H9 (cell line): Measurements from ENCODE around the gene NAPSA. TPM values are rescaled to one million over a fixed set of nuclear protein-coding genes. Genes with fewer than 3 reads are reported as not detected.

Experiments
- DNase-seq: peaks from one replicate; pipeline ENCODE4 v3.0.0-alpha.2; 2017
- H2AFZ ChIP-seq: one replicate; pipeline ENCODE4 v1.6.1; 2013; ENCODE audit warnings: mild to moderate bottlenecking, low read length, control low read depth, moderate library complexity
- H2AK5ac ChIP-seq: 2 replicates; pipeline ENCODE4 v1.6.1; 2013; ENCODE audit warnings: low read length, control low read depth, mixed read lengths; ENCODE audit not compliant: insufficient read length
- H2BK120ac ChIP-seq: one replicate; pipeline ENCODE4 v1.6.1; 2013; ENCODE audit warnings: low read depth, mild to moderate bottlenecking, low read length, control low read depth, inconsistent platforms; ENCODE audit not compliant: poor library complexity, severe bottlenecking
- H2BK12ac ChIP-seq: 2 replicates; pipeline ENCODE4 v1.6.1; 2013; ENCODE audit warnings: low read length, control low read depth, mixed read lengths, low read depth; ENCODE audit not compliant: insufficient read length
- H2BK15ac ChIP-seq: 2 replicates; pipeline ENCODE4 v1.6.1; 2013; ENCODE audit warnings: low read depth, low read length, control low read depth
- H2BK20ac ChIP-seq: one replicate; pipeline ENCODE4 v1.6.1; 2013; ENCODE audit warnings: low read depth, mild to moderate bottlenecking, low read length, control low read depth, inconsistent platforms; ENCODE audit not compliant: poor library complexity, severe bottlenecking
- H2BK5ac ChIP-seq: 2 replicates; pipeline ENCODE4 v1.6.1; 2013; ENCODE audit warnings: low read length, control low read depth, mixed read lengths; ENCODE audit not compliant: insufficient read length
- H3K14ac ChIP-seq: 2 replicates; pipeline ENCODE4 v1.6.1; 2013; ENCODE audit warnings: low read length, control low read depth; ENCODE audit not compliant: insufficient read depth
- H3K18ac ChIP-seq: 2 replicates; pipeline ENCODE4 v1.6.1; 2013; ENCODE audit warnings: low read depth, mild to moderate bottlenecking, mixed read lengths, low read length, control low read depth; ENCODE audit not compliant: insufficient read length
- H3K23ac ChIP-seq: 2 replicates; pipeline ENCODE4 v1.6.1; 2013; ENCODE audit warnings: low read length, control low read depth, mixed read lengths, low read depth; ENCODE audit not compliant: insufficient read length
- H3K23me2 ChIP-seq: 2 replicates; pipeline ENCODE4 v1.6.1; 2013; ENCODE audit warnings: low read depth, mild to moderate bottlenecking, mixed read lengths, low read length, control low read depth; ENCODE audit not compliant: insufficient read length, poor library complexity, severe bottlenecking
- H3K27ac ChIP-seq: 2 replicates; pipeline ENCODE4 v1.5.1; 2013; ENCODE audit warnings: low read length, control low read depth, mixed read lengths, low read depth; ENCODE audit not compliant: insufficient read length
- H3K27me3 ChIP-seq: 2 replicates; pipeline ENCODE4 v1.6.1; 2013; ENCODE audit warnings: low read length, control low read depth, inconsistent platforms; ENCODE audit not compliant: insufficient read depth
- H3K4ac ChIP-seq: 2 replicates; pipeline ENCODE4 v1.6.1; 2013; ENCODE audit warnings: low read depth, mild to moderate bottlenecking, control low read depth, inconsistent platforms, low read length, moderate library complexity
- H3K4me1 ChIP-seq: 2 replicates; pipeline ENCODE4 v1.6.1; 2013; ENCODE audit warnings: low read length, control low read depth, inconsistent platforms; ENCODE audit not compliant: insufficient read depth
- H3K4me2 ChIP-seq: 2 replicates; pipeline ENCODE4 v1.6.1; 2013; ENCODE audit warnings: low read length, control low read depth, mixed read lengths; ENCODE audit not compliant: insufficient read length, insufficient read depth
- H3K56ac ChIP-seq: 2 replicates; pipeline ENCODE4 v1.6.1; 2013; ENCODE audit warnings: low read depth, mild to moderate bottlenecking, mixed read lengths, low read length, control low read depth; ENCODE audit not compliant: insufficient read length
- H3K79me1 ChIP-seq: 2 replicates; pipeline ENCODE4 v1.6.1; 2013; ENCODE audit warnings: low read depth, mild to moderate bottlenecking, moderate library complexity, low read length, control low read depth, inconsistent platforms; ENCODE audit not compliant: insufficient read depth, poor library complexity, severe bottlenecking
- H3K79me2 ChIP-seq: 2 replicates; pipeline ENCODE4 v1.6.1; 2013; ENCODE audit warnings: low read length, control low read depth, inconsistent platforms; ENCODE audit not compliant: insufficient read depth
- H3K9ac ChIP-seq: 2 replicates; pipeline ENCODE4 v1.6.1; 2013; ENCODE audit warnings: low read length, control low read depth, mixed read lengths; ENCODE audit not compliant: insufficient read length; ENCODE audit errors: extremely low read depth
- H3K9me3 ChIP-seq: one replicate; pipeline ENCODE4 v1.6.1; 2013; ENCODE audit warnings: low read depth, low read length, inconsistent platforms; ENCODE audit not compliant: control insufficient read depth
- H3T11ph ChIP-seq: one replicate; pipeline ENCODE4 v1.6.1; 2013; ENCODE audit warnings: mild to moderate bottlenecking, low read length, control low read depth, inconsistent platforms
- H4K20me1 ChIP-seq: one replicate; pipeline ENCODE4 v1.6.1; 2013; ENCODE audit not compliant: control insufficient read depth, insufficient read length, insufficient read depth
- H4K5ac ChIP-seq: 2 replicates; pipeline ENCODE4 v1.6.1; 2013; ENCODE audit warnings: low read depth, mild to moderate bottlenecking, mixed read lengths, low read length, control low read depth; ENCODE audit not compliant: insufficient read length
- H4K8ac ChIP-seq: replicated peaks from 2 replicates; pipeline ENCODE4 v1.6.1; 2013; ENCODE audit warnings: low read length, control low read depth, mixed read lengths, low read depth; ENCODE audit not compliant: insufficient read length
- H4K91ac ChIP-seq: 2 replicates; pipeline ENCODE4 v1.6.1; 2013; ENCODE audit warnings: low read depth, mild to moderate bottlenecking, moderate library complexity, mixed read lengths, low read length, control low read depth; ENCODE audit not compliant: insufficient read length
- H3K27ac Mint-ChIP-seq, 3 experiments: 2 replicates in 2 of 3; 3 replicates in 1 of 3; pipeline ENCODE4 v1.8.0; 2020 to 2021; ENCODE audit warnings: mixed read lengths in 3 of 3, mild to moderate bottlenecking in 1 of 3, moderate library complexity in 1 of 3
- H3K27me3 Mint-ChIP-seq: 2 replicates; pipeline ENCODE4 v1.8.0; 2021; ENCODE audit warnings: low read depth, mild to moderate bottlenecking, moderate library complexity, mixed read lengths
- H3K36me3 Mint-ChIP-seq, 3 experiments: 2 replicates in 2 of 3; 3 replicates in 1 of 3; pipeline ENCODE4 v1.8.0; 2020 to 2021; ENCODE audit warnings: low read depth in 3 of 3, mixed read lengths in 3 of 3; ENCODE audit not compliant: insufficient read depth in 1 of 3
- H3K4me1 Mint-ChIP-seq, 2 experiments: 2 replicates each; pipeline ENCODE4 v1.8.0; 2020; ENCODE audit warnings: mixed read lengths in 2 of 2
- H3K4me3 Mint-ChIP-seq, 2 experiments: 2 replicates in 1 of 2; 3 replicates in 1 of 2; pipeline ENCODE4 v1.8.0; 2020 to 2021; ENCODE audit warnings: mild to moderate bottlenecking in 2 of 2, mixed read lengths in 2 of 2, moderate library complexity in 1 of 2
- H3K9me3 Mint-ChIP-seq, 2 experiments: 2 replicates in 1 of 2; 3 replicates in 1 of 2; pipeline ENCODE4 v1.8.0; 2020; ENCODE audit warnings: mild to moderate bottlenecking in 2 of 2, mixed read lengths in 2 of 2, moderate library complexity in 1 of 2
- CTCF ChIP-seq: fragments of 200-600 bp; sonication (generic); conservative IDR thresholded peaks from 3 replicates; pipeline ENCODE4 v1.8.0; 2021; ENCODE audit warnings: antibody characterized with exemption, mild to moderate bottlenecking
- WGBS: extraction: QIAGEN DNeasy Blood & Tissue Kit; methylation state at CpG from one replicate; pipeline ENCODE4 v1.1.7; 2013; ENCODE audit warnings: missing lambda C conversion rate, low lambda C conversion rate, mixed read lengths; ENCODE audit not compliant: insufficient read length; ENCODE audit errors: extremely low coverage; 5-methylcytosine and 5-hydroxymethylcytosine counted together
- total RNA-seq: library from RNA; stranded (reverse); gene quantifications from 2 replicates; pipeline ENCODE4 v1.2.1, GENCODE V29; 2021

The NAPSA gene
- total RNA-seq, 1 experiment from 2014 or later = 0.44 TPM

- Histone ChIP-seq H2BK15ac (no peak overlapping the region), H4K20me1 (no peaks in the 10 kb centered on the region), H2AK5ac (no peak overlapping the region), H2BK120ac (no peak overlapping the region), H3K18ac (no peak overlapping the region), H3K27ac (no peak overlapping the region), H3K4ac (no peak overlapping the region), H3K79me2 (no peaks in the 10 kb centered on the region), H2AFZ (no peak overlapping the region), H3K27me3 (peaks cover 8% of the 10 kb centered on the region; the same call in 1 of the 2 replicates), H3K9ac (no peak overlapping the region), H4K91ac (no peak overlapping the region), H2BK20ac (no peak overlapping the region), H3K23me2 (peaks cover 8% of the 10 kb centered on the region), H3K4me1 (0 out of 2 replicates have a peak, but pooled peaks cover 2% of the 10 kb centered on the region), H2BK5ac (no peak overlapping the region), H4K8ac (no peak overlapping the region), H3K79me1 (no peaks in the 10 kb centered on the region), H3K9me3 (no peaks in the 10 kb centered on the region), H4K5ac (no peak overlapping the region), H2BK12ac (no peak overlapping the region), H3T11ph (no peak overlapping the region), H3K4me2 (no peak overlapping the region), H3K56ac (no peak overlapping the region), H3K14ac (no peak overlapping the region), H3K23ac (no peak overlapping the region)
- Mint-ChIP-seq H3K27me3 (peaks cover 38% of the 10 kb centered on the region), H3K9me3 (peaks cover 0 to 3% of the 10 kb centered on the region in 2 experiments; a peak in 2 of 5 replicates), H3K4me1 (peaks cover 35 to 46% of the 10 kb centered on the region in 2 experiments), H3K4me3 (peak overlapping the region in 1 of 2 experiments; percentile 72; a peak in 4 of 5 replicates), H3K36me3 (peaks cover 18 to 36% (median 23%) of the 10 kb centered on the region in 3 experiments), H3K27ac (no peak overlapping the region)
- DNase-seq = no peak
- no CpG with 5 or more reads among the region's 11 CpGs for WGBS
- TF ChIP-seq CTCF = no peak
Observed at GRCh38 chr19:50324331-50324730, 41.1 kb downstream of the NAPSA start.
